Esophagus muscularis mucosa (tissue), 4 donors: Measurements from ENCODE around the gene GPBP1L1. TPM values are rescaled to one million over a fixed set of nuclear protein-coding genes. Genes with fewer than 3 reads are reported as not detected.

Experiments used
- DNase-seq: peaks from one replicate; pipeline ENCODE4 v3.0.0-alpha.2; 2017; ENCODE audit errors: extremely low spot score
- H3K27ac ChIP-seq, 4 donors: fragments of 200-600 bp; sonication (generic); replicated peaks in 1 of 4; 1 replicate in 3 of 4; 2 replicates in 1 of 4; pipeline ENCODE4 v1.5.1; 2016 to 2019; ENCODE audit warnings: mild to moderate bottlenecking in 1 of 4
- H3K27me3 ChIP-seq, 4 donors: fragments of 200-600 bp; sonication (generic); one replicate each; pipeline versions ENCODE4 v1.5.1 to v1.6.0; 2016 to 2019
- H3K36me3 ChIP-seq, 4 donors: fragments of 200-600 bp; sonication (generic); one replicate each; pipeline ENCODE4 v1.5.1; 2016 to 2019
- H3K4me1 ChIP-seq, 4 donors: fragments of 200-600 bp; sonication (generic); one replicate each; pipeline ENCODE4 v1.5.1; 2016 to 2019
- H3K4me3 ChIP-seq, 4 donors: fragments of 200-600 bp; sonication (generic); 1 replicate in 2 of 4; 2 replicates in 2 of 4; pipeline ENCODE4 v1.5.1; 2016 to 2019; ENCODE audit warnings: mild to moderate bottlenecking in 4 of 4, moderate library complexity in 1 of 4
- H3K9me3 ChIP-seq, 4 donors: fragments of 200-600 bp; sonication (generic); 1 replicate in 3 of 4; 2 replicates in 1 of 4; pipeline ENCODE4 v1.5.1; 2016 to 2019
- CTCF ChIP-seq, 3 experiments: fragments of 200-600 bp in 2 of 3; fragments of 450-650 bp in 1 of 3; sonication (generic) in 2 of 3; IDR thresholded peaks; one replicate each; pipeline ENCODE4 v1.5.1; 2017 to 2019; ENCODE audit warnings: antibody characterized with exemption in 3 of 3, mild to moderate bottlenecking in 2 of 3, moderate library complexity in 1 of 3
- EP300 ChIP-seq: sonication (generic); formaldehyde crosslinking; IDR thresholded peaks from one replicate; pipeline ENCODE4 v1.6.1; 2017; ENCODE audit warnings: antibody characterized with exemption
- POLR2A ChIP-seq: fragments of 450-650 bp; IDR thresholded peaks from one replicate; pipeline ENCODE4 v1.6.1; 2017; ENCODE audit warnings: antibody characterized with exemption, moderate library complexity, mild to moderate bottlenecking, low read depth
- POLR2AphosphoS5 ChIP-seq, 2 donors: sonication (generic); formaldehyde crosslinking; IDR thresholded peaks; one replicate each; pipeline ENCODE4 v1.6.1; 2017; ENCODE audit warnings: antibody characterized with exemption in 2 of 2
- WGBS: methylation state at CpG from one replicate; pipeline ENCODE4 v1.1.5; 2018; 5-methylcytosine and 5-hydroxymethylcytosine counted together
- intact Hi-C: fragments of 100-400 bp; cut with DNase I; formaldehyde crosslinking; loops from one replicate; pipeline ENCODE4 v1.15.1; 2023
- total RNA-seq, 4 donors: library from RNA; depleted of rRNA; stranded (reverse); fragments of >200 nt; gene quantifications; one replicate each; pipeline versions ENCODE4 v1.1.0 to v1.2.1, GENCODE V29; 2016

The GPBP1L1 gene
- total RNA-seq, 4 donors from 2014 or later, result 87.6 to 110 (median 98.7) TPM

- 43% methylated on average over 2 of the region's 3 CpGs for WGBS
- Histone ChIP-seq H3K9me3 (no peaks in the 10 kb centered on the region), H3K36me3 (peaks cover 25 to 56% (median 47%) of the 10 kb centered on the region in 4 donors), H3K4me1 (peaks cover 14 to 41% (median 29%) of the 10 kb centered on the region in 4 donors), H3K27ac (peak overlapping the region; percentile 28 to 57 (median 50)), H3K27me3 (no peaks in the 10 kb centered on the region), H3K4me3 (no peak overlapping the region)
- intact Hi-C loops, result no loop called here
- no peak for DNase-seq
- TF ChIP-seq CTCF (IDR thresholded peaks at IDR 0.05) (no peak), EP300 (no peak), POLR2AphosphoS5 (IDR thresholded peaks at IDR 0.05) (no peak), POLR2A (no peak)
Observed at GRCh38 chr1:45621501-45621836, 64.9 kb downstream of the GPBP1L1 start.

GRCh38 chr1:45620588-45621500 lies 65.5 kb downstream of the GPBP1L1 start:
- intact Hi-C loops, result no loop called here
- 89% methylated on average over 15 of the region's 17 CpGs for WGBS
- Histone ChIP-seq H3K4me3 (no peak overlapping the region), H3K9me3 (no peaks in the 10 kb centered on the region), H3K4me1 (peaks cover 14 to 41% (median 29%) of the 10 kb centered on the region in 4 donors), H3K27me3 (no peaks in the 10 kb centered on the region), H3K27ac (peak overlapping the region; percentile 28 to 57 (median 50)), H3K36me3 (peaks cover 28 to 56% (median 47%) of the 10 kb centered on the region in 4 donors)
- TF ChIP-seq POLR2AphosphoS5 (IDR thresholded peaks at IDR 0.05) (no peak), CTCF (IDR thresholded peaks at IDR 0.05) (no peak), POLR2A (no peak), EP300 (no peak)
- no peak for DNase-seq

- Histone ChIP-seq H3K9me3 (no peaks in the 10 kb centered on the region), H3K27me3 (no peaks in the 10 kb centered on the region), H3K36me3 (peaks cover 40 to 64% (median 57%) of the 10 kb centered on the region in 4 donors), H3K27ac (peak overlapping the region; percentile 13 to 62 (median 40)), H3K4me3 (no peak overlapping the region), H3K4me1 (peaks cover 14 to 41% (median 29%) of the 10 kb centered on the region in 4 donors)
- intact Hi-C loops, result no loop called here
- no peak for DNase-seq
- 64% methylated on average over 5 of the region's 8 CpGs for WGBS
- TF ChIP-seq EP300 (no peak), POLR2AphosphoS5 (IDR thresholded peaks at IDR 0.05) (peak; percentile 45 to 51), POLR2A (no peak), CTCF (IDR thresholded peaks at IDR 0.05) (no peak)
Observed at GRCh38 chr1:45619149-45619921, 67.0 kb downstream of the GPBP1L1 start.

GRCh38 chr1:45617618-45618017 lies 68.7 kb downstream of the GPBP1L1 start:
- DNase-seq, result no peak
- intact Hi-C loops, result no loop called here
- Histone ChIP-seq H3K36me3 (peaks cover 41 to 73% (median 68%) of the 10 kb centered on the region in 4 donors), H3K4me1 (peaks cover 14 to 23% (median 18%) of the 10 kb centered on the region in 4 donors), H3K27me3 (no peaks in the 10 kb centered on the region), H3K27ac (no peak overlapping the region), H3K4me3 (no peak overlapping the region), H3K9me3 (no peaks in the 10 kb centered on the region)
- TF ChIP-seq EP300 (no peak), CTCF (IDR thresholded peaks at IDR 0.05) (no peak), POLR2AphosphoS5 (IDR thresholded peaks at IDR 0.05) (no peak), POLR2A (no peak)
- WGBS, result 74% methylated on average over 4 of the region's 4 CpGs
